Measurements from ENCODE around the gene RALB. TPM values are rescaled to one million over a fixed set of nuclear protein-coding genes. Genes with fewer than 3 reads are reported as not detected.

Gene RALB
- total RNA-seq, 4 donors from 2014 or later: 20.1 to 45.0 (median 30.4) TPM

- H3K27ac ChIP-seq: no peak overlapping the region
- peaks cover 0 to 8% of the 10 kb centered on the region in 2 donors for H3K4me1 ChIP-seq
- intact Hi-C loops (cut with DNase I; ENCODE audit: low total_unique reads) (no loop called here), in situ Hi-C loops (cut with MboI; ENCODE audit: low sequenced_read_pairs in 4 of 4) (no loop called here)
- no peak for ATAC-seq
- no peaks in the 10 kb centered on the region for H3K9me3 ChIP-seq
- no peaks in the 10 kb centered on the region for H3K27me3 ChIP-seq
- no peak for TF ChIP-seq POLR2A (IDR thresholded peaks at IDR 0.05)
- TF ChIP-seq CTCF (IDR thresholded peaks at IDR 0.05 in 4 of 5, conservative IDR thresholded peaks at IDR 0.05 in 1 of 5): no peak
- H3K36me3 ChIP-seq: no peaks in the 10 kb centered on the region
- no peak for DNase-seq
- no peak overlapping the region for H3K4me3 ChIP-seq
These were observed 16.6 kb downstream of the RALB start for GRCh38 chr2:120269076-120269744.

GRCh38 chr2:120269816-120270215 is 17.2 kb downstream of the RALB start:
- H3K9me3 ChIP-seq: no peaks in the 10 kb centered on the region
- peaks cover 0 to 8% of the 10 kb centered on the region in 2 donors for H3K4me1 ChIP-seq
- DNase-seq (no peak), ATAC-seq (no peak)
- no peak overlapping the region for H3K4me3 ChIP-seq
- no peaks in the 10 kb centered on the region for H3K36me3 ChIP-seq
- no peaks in the 10 kb centered on the region for H3K27me3 ChIP-seq
- in situ Hi-C loops (cut with MboI; ENCODE audit: low sequenced_read_pairs in 4 of 4) (no loop called here), intact Hi-C loops (cut with DNase I; ENCODE audit: low total_unique reads) (no loop called here)
- no peak for TF ChIP-seq CTCF (IDR thresholded peaks at IDR 0.05 in 4 of 5, conservative IDR thresholded peaks at IDR 0.05 in 1 of 5)
- TF ChIP-seq POLR2A (IDR thresholded peaks at IDR 0.05): no peak
- no peak overlapping the region for H3K27ac ChIP-seq

- intact Hi-C loops (cut with DNase I; ENCODE audit: low total_unique reads): no loop called here
- no peak for DNase-seq
- peaks cover 0 to 8% of the 10 kb centered on the region in 2 donors for H3K4me1 ChIP-seq
These were observed 19.2 kb downstream of the RALB start for GRCh38 chr2:120271711-120272379.

GRCh38 chr2:120272763-120273481 is 20.3 kb downstream of the RALB start:
- H3K4me3 ChIP-seq: no peak overlapping the region
- H3K4me1 ChIP-seq: peaks cover 0 to 8% of the 10 kb centered on the region in 2 donors
- H3K27me3 ChIP-seq: no peaks in the 10 kb centered on the region
- intact Hi-C loops (cut with DNase I; ENCODE audit: low total_unique reads) (no loop called here), in situ Hi-C loops (cut with MboI; ENCODE audit: low sequenced_read_pairs in 4 of 4) (no loop called here)
- no peaks in the 10 kb centered on the region for H3K36me3 ChIP-seq
- TF ChIP-seq POLR2A (IDR thresholded peaks at IDR 0.05): no peak
- TF ChIP-seq CTCF (IDR thresholded peaks at IDR 0.05 in 4 of 5, conservative IDR thresholded peaks at IDR 0.05 in 1 of 5): no peak
- no peaks in the 10 kb centered on the region for H3K9me3 ChIP-seq
- H3K27ac ChIP-seq: no peak overlapping the region
- ATAC-seq (no peak), DNase-seq (no peak)

More at GRCh38 chr2:120271711-120272379, 19.2 kb downstream of the RALB start:
- ATAC-seq: no peak
- H3K4me3 ChIP-seq: no peak overlapping the region
- no peak overlapping the region for H3K27ac ChIP-seq
- no peaks in the 10 kb centered on the region for H3K9me3 ChIP-seq
- no peak for TF ChIP-seq POLR2A (IDR thresholded peaks at IDR 0.05)
- no peak for TF ChIP-seq CTCF (IDR thresholded peaks at IDR 0.05 in 4 of 5, conservative IDR thresholded peaks at IDR 0.05 in 1 of 5)
- no peaks in the 10 kb centered on the region for H3K36me3 ChIP-seq
- H3K27me3 ChIP-seq: no peaks in the 10 kb centered on the region
- in situ Hi-C loops (cut with MboI; ENCODE audit: low sequenced_read_pairs in 4 of 4): no loop called here
